Stimulated activated CD8-positive, alpha-beta memory T cell treated with anti-CD3 and anti-CD28 coated beads, Interleukin-7, amount 100 ng/mL, for 24 hours (primary cell): ENCODE data around the gene SLC22A23.

Experiments
- DNase-seq: peaks from one replicate; pipeline ENCODE4 v3.0.0-alpha.2; 2020; ENCODE audit warnings: low read depth

Gene SLC22A23

DNA sequence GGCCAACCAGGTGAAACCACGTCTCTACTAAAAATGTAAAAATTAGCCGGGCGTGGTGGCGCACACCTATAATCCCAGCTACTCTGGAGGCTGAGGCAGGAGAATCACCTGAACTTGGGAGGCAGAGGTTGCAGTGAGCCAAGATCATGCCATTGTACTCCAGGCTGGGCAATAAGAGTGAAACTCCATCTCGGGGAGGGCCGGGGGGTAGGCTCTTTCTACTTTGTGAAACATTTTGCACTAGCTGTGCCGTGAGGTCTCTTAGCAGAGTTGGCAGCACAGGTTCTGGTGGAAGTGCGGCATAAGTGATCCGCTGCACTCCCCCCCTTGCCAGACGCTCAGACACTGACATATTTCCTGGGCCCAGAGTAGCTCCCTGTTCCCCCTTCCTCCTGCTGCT, 173.6 kb downstream of the SLC22A23 start:
- DNase-seq, result no peak

DNA sequence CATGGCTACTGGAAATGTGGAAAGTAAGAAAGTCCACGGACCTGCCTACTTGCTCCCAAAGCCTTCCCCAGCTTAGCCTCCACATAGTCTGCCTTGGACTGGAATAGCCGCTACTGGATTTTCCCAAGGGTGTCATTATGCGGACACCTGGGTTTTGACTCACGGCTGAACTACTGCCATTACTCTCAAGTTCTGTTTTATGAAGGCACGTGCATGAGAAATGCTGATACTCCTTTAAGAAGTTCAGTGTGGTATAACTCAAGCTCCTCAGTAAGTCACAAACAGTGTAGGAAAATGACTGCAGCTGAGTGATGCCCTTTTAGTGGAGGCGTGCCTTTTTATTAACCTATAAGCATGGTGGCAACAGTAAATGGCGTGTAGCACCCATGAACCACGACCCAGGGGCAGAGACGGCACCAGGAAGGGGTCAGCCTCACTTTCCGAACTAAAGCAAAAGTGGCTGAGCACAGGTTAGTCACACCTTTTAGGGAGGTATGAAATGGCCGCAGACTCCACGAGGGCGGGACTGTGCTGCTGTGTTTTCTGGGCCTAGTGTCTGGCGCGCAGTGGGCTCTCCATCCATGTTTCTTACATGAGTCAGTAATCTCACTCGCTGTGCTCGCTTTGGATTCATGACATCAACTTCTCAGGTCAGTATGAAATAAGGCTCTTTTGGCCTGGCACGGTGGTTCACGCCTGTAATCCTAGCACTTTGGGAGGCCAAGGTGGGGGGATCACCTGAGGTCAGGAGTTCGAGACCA, 174.2 kb downstream of the SLC22A23 start:
- DNase-seq, result no peak

DNA sequence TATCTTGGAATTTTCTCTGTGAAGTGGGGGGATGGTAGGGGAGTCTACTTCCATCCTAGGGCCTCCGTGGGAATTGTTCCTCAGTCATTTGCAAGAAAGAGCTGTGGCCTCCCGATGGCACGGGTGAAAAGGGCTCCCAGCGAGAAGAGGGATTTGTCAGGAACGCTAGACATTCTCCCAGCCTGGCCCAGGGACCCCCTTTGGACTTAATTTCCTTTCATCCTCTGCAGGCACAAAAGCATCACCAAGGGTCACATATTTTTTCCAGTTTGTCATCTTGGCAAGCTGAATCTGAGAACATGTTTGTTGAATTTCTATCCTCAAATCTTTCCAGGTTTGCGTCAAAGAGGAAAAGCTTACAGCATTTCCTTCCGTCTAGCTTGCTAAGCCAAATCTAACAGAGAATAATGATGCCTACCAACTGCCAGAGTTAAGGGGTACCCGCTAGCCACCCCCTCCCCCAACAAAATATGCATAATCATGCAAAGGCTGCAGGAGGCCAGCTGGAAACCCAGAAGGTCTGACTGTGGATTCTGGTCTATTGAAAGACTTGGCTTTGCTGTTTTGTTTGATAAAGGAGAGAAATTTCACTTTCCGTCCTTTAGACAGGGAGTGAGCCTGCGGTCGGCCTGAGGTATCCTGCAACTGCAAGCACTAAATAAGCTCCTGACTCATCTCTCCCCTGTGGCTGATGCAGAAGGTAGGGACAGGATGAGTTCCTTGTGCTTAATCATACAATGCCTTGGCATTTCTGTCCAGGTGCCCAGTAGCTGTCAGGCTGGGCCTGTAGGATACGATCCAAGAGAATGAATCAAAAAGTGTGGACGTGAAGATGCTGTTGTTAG, 175.0 kb downstream of the SLC22A23 start:
- DNase-seq, result no peak

DNA sequence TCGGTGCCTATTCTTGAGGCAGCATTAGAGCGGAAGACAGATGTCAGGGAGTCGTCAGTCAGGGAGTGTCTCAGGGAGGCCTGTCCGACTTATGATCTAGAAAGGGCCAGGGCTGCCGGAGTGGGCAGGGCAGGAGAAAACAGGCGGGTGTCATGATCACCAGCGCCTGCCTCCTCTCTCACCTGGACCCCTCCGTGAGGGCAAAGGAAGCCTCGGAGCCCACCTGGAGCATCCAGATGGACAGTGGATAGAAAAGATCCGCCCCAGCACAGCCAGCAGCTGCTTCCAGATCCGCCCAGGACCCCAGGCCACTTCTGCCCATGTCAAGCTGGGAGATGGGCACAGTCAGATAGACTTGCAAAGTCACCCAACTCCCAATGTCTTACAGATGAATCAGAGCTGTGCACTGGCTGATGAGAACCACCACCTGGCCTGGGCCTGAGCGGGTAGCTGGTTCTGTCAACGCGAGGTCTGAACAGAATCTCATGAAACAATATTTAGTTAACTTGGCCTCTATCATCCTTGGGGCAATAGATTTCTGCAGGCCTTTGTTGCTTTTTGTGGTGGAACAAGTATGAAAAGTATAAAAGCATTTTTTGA, 175.9 kb downstream of the SLC22A23 start:
- DNase-seq, result no peak

DNA sequence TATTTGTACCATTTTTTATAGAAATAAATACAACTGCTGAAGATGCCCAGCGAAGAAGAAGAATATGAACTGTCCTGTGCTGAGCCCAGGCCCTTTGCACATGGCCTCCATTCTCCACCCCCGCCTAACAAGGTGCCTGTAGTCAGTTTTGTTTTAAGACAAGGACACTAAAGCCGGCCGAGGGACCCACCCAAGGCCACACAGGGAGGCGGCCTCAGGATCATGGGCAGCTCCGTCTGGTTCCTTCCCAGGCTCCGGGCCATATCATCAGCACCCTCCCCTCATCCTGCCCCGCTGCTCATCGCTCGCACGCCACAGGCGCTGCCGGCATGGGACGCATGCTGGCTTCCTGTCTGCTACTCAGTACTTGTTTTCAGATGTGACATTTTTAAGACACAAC, 176.8 kb downstream of the SLC22A23 start:
- DNase-seq, result no peak

DNA sequence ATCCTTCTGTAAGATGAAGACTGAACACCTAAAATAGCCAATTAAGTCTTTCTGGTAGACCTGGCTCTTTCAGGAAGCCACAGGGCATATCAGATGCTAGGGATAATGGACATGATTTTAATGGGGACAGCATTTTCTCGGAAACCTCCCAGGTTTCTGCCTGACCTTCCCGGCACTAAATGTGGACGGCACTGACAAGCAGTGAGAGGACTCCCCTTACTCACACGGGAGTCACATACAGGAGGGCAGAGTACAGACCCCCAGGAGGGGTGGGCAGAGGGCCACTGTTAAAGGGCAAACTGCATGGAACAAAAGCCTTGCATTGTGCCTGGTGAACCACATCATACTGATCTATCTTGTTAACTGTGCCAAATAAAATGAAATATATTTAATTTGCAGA, 178.2 kb downstream of the SLC22A23 start:
- DNase-seq, result no peak

DNA sequence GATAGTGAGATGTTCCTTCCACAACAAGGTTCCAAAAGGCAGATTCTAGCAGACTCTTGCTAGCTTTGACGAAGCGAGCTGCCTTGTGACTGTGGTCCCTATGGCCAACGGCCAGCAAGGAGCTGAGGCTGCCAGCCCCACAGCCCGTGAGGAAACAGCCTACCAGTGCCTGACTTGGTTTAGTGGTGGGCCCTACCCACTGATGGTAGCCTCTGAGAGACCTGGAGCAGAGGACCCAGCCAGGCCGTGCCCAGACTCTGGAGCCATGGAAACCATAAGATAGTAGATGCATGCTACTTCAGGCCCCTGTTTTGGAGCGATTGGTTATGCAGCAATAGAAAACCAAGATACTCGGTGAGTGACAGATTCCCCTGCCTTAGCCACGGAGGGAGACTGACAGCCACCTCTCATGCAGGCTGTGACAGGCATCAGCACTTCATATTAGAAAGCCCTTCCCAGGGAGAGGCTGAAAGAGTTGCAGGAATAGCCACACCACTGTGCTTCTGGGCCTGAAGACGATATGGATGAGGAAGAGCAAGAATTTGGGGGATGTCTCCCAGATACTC, 178.9 kb downstream of the SLC22A23 start:
- DNase-seq, result no peak

DNA sequence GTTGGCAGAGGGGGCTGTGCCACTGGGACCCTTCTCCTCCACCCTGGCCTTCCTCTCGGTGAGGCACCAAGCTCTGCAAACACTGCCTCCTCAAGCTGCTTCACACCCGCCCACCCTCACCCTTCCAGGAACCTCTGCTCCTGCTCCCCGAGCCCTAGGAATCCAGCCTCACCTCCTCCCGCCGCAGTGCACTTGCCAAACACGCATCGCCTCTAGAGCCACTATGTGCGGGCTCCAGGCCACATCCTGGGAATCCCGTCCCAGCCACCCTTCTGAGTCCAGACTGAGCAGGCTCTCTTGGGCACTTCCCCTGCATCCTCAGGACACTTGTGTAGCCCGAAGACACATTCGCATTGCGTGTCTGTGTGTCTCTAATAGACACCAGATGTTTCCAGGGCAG, 179.6 kb downstream of the SLC22A23 start:
- DNase-seq, result no peak

DNA sequence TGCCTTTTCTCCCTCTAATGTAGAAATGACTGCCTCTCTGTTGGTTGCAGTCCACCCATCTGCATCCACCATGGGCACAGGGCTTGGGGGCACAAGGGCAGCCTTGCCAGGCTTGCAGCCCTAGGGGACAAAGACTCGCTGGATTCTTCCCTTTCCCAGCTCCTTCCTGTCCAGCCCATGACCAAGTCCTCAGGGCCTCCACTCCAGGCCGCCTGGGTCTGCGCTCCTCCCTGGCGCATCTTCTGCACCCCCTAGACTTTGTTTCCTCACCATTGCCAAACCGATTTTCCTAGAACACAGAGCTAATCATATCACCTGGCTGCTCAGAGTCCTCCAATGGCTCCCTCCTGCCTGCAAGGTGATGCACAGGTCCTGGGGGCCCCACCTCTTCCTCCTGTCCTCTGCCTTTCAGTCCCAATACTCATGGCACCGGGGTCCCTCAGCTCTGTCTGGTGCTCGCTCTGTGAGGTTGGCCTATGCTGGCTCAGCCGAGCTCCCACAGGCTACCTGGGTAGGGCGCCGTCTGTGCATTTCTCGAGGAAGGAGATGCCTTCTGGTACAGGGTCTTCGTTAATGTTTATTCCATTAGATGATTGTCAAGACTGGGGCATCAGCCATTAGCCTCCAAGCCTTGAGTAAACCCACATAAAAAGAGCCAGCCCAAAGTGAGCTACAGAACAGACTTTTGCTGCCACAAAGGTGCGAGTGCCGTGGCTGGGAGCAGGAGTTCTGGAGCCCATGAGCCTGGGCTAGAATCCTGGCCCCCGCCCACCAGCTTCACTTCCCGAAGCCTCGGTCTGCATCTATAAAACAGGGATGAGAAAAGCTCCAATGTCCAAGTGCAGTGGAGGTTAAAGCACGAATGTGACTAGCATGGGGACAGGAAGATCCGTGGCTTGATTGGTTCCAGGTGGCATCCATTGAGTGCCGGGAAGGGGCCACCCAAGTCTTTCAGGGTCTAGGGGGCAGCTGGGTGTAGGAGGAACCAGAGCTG, 180.4 kb downstream of the SLC22A23 start:
- no peak for DNase-seq

DNA sequence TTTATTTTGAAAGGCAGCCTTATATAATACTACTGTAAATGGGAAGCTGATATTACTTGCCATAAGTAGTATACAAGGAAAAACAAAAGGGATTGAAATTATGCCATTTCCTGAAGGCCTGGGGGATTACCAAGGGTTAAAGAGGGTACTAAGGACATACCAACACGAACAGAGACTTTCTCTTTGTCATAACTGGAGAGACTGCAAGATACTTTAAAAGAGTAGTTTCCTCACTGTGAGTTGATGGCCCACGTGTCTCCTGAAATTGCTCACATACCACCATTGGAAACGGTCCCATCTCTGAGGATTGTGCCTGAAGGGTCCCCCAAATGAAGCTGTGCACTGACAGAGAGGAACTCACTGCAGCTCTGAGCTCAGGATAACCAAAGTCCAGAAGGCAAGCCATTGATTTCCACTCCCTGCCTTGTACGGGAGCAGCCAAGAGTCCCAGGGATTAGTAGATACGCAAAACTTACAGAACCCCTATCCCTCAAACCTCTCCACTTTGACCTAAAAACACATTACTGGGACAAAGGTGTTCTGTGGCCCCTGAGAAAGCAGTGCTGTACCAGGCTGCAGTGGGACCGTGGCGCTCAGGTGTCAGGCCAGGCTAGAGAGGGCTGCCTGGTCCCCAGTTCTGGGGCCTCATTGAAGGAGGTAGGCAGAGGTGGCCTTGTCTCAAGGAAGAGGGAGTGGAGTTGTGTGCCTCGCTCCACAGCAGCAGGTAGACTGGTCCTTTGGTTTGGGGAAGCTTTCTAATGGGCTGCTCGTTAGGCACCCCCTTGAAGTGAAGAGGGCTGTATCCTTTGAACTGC, 182.9 kb downstream of the SLC22A23 start:
- no peak for DNase-seq

DNA sequence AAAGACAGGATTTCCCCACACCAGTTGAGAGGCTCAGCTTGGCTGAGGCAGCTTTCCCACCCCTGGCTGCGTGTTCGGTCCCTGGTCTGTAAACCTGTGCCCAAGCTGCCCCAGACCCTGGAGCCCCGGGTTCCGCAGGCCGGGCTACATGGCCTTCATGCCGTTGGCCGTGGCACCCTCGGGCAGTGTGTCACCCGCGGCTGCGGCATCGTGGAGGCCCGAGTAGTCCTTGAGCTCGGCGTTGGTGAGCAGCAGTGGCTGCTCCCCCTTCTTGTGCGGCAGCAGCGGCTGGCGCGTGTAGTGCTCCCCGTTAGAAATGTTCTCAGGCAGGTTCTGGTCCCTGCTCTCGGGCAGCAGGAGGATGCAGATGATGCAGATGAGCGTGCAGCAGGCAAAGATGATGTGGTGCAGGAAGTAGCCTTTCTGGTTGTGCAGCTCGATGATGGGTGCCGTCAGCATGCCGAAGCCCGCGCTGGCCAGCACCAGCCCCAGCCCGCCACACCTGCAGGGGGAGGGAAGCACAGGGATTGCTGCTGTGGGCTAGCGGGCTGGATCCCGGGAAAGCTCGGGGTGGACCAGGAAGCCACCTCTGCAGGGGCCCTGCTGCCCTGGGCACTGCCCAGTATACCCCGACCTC, 183.8 kb downstream of the SLC22A23 start:
- no peak for DNase-seq

DNA sequence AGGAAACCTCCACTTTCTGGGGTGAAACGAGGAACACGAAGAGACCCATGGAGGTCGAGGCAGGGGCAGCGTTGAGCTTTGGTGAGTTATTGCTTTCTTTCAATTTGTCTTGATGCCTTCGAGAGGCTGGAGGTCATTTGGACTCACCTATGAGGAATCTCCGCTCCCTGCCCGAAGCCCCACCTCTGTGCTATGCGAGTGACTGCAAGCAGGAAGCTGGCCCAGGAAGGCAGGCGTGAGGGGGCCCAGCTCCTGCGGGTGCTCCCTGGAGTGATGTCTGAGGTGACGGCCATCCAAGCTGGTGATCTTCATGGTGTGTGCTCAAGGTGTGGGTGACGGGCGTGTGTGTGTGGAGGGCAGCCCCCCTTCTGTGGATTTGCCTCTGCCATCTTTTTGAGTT, 185.1 kb downstream of the SLC22A23 start:
- DNase-seq, result no peak

DNA sequence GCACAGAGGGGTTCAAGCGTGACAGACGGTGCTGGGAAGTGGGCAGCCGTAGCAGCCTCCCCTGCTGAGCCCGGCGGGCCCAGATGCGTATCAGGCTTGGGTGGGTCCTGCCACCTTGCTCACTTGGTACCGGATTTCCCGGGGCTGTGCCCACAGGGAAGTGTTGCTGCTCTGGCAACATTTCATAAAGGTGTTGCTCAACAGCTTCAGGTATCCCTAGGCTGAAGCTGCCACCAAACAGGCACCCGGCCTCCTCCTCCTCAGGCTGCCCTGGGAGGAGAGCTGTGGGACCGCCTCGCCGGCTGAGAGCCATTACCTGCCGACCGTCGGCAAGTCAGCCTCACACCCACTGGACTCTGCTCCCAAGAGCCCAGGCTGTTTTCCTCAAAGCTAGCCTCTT, 186.6 kb downstream of the SLC22A23 start:
- no peak for DNase-seq

DNA sequence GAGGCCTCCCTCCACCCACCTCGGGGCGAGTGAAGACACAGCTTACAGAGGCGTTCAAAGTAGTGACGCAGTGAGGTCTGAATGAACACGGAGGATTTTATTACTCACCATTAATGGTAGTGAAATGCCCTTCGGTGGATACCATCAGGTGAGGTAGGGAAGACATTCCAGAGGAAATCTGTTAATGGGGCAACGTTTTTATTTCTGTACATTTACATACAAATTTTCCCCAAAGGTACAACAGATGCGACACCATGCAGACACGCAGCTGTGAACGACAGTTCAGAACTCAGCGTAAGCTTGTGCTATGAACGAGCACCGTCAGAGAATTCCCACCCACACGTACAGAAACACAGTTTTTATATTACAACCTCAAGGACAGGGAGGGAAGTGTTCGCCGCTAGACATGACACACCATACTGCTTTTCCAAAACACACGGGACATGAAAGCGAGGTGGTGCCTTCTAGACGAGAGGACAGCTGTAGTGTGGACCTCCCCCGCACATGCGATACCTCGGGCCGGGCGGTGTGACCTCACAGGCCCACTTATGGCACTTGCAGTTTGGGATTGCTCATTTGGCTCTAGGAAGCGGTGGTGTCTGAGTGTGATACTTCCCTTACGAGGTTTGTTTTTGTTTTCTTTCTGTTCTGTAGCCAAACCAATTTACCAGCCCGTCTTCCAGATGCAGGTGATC, 187.4 kb downstream of the SLC22A23 start:
- no peak for DNase-seq

DNA sequence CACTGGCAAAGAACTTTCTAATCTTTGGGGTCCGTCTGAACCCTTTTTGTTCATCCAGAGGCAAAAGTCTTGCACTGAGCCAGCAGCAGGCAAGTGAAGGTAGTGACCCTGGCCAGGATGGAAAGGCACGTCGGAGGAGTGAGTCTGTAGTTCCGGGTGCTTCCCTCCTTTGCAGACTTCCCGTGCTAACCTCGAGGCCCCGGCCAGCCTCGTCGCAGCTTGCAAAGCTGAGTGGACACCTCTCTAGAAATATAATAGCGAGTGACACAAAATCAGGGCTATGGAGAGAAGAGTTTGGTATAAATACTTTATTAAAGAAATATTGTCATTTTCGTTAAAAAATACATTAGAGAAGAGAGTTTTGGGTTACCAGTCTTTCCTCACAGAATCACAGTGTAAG, 188.2 kb downstream of the SLC22A23 start:
- DNase-seq, result no peak

DNA sequence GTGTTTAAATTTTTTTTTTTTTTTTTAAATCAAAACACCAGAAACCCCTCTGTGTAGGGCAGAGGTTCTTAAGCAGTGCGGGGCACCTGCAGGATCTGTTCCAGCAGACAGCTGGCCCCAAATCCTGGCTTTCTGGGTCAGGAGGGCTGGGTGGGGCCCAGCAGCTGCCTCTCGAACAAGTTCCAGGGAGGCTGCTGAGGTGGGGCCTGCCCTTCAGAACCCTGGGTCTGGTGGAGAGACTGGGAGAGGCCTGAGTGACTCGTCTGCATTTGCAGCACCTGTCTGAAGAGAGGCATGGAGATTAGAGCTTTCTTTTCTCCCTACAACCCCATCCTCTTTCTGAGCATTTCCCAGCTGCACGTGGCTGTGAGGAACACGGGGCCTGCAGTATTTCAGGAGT, 189.7 kb downstream of the SLC22A23 start:
- DNase-seq, result no peak

DNA sequence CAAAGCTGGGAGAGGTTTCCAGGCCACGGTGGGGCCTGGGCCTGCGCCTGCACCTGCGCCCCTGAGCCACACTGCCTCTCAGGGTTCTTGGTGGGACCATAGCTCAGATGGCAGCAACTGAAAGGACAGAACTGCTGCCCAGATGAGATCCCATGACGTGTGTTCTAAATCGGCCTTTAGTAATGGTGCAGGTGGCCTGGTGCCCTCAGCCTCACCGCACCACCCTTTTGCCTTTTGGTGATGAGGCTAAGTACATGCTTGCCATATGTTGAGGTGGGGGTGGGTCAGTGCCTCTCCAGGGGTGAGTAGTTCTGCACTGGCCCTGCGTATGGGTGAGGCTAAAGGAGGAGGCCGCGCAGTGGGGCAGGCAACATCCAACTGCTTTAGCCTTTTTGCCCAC, 190.7 kb downstream of the SLC22A23 start:
- no peak for DNase-seq

DNA sequence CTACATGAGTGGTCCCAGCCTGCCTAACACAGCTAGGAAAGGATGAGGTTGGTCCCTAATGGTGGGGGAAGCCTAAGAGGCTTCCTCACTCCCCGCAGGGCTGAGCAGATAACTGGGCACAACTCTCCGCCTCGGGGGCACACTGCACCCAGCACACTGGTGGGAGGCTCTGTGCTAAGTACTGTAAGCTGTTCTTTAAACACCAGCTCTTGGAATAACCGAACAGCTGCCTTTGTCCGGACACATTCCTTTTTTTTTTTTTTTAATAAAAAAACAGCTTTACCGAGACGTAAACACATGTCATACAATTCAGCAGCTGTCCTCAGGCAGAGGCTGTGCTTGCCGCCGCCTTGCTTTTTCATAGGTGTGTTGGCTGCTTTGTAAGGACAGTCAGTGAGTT, 191.2 kb downstream of the SLC22A23 start:
- DNase-seq, result no peak

DNA sequence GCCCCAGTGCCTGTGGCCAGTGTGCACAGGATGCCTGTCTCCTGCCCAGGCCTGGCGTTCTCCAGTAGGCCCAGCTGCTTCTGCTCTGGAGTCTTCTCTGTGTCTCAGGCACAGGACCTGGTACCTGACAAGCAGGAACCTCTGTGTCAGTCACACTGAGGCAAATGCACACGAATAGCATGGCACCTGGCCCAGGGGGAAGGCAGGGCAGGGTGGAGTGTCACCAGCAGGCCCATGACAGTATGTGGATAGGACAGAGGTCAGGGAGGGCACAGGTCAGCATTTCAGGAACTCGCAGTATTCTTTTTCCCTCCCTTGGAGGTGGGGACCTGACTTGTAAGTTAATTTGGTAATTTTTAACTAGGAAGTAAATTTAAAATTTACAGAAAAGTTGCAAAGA, 192.5 kb downstream of the SLC22A23 start:
- no peak for DNase-seq

DNA sequence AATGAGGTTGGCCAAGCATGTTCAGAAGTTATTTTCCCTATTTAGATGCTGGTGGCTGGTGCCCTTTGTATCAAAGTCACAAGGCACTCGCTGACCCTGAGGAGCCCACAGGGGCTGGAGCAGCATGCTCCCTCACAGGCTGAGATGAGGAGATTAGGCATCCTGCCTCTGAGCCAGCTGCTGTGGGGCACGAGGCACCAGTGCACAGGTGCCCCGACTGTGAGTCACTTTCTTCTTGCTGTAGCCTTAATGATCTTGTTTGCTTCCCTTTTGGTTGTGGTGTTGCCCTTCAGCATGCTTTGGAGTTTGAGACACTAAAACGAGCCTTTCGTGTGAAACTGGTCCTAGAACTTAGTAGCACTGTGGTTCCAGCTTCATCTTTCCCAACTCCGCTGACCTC, 193.8 kb downstream of the SLC22A23 start:
- no peak for DNase-seq
